HepG2 (cell line): Measurements from ENCODE around the gene NDST1. TPM values are rescaled to one million over a fixed set of nuclear protein-coding genes. Genes with fewer than 3 reads are reported as not detected.
A peak's percentile ranks its signal among the peaks of the same experiment; 100 is the strongest.

ENCODE experiments used
- ATF2 ChIP-seq: sonication (generic); formaldehyde crosslinking; IDR thresholded peaks from 2 replicates; pipeline ENCODE4 v1.4.0; 2020; ENCODE audit warnings: missing genetic modification reagents
- ATM ChIP-seq: fragments of 450-650 bp; IDR thresholded peaks from 2 replicates; pipeline ENCODE4 v1.7.1; 2017; ENCODE audit warnings: mild to moderate bottlenecking, borderline replicate concordance
- LBX2 ChIP-seq: sonication (generic); formaldehyde crosslinking; IDR thresholded peaks from 2 replicates; pipeline ENCODE4 v1.5.0; 2020; ENCODE audit warnings: missing genetic modification reagents, mild to moderate bottlenecking, borderline replicate concordance
- NFE2L1 ChIP-seq: sonication (generic); formaldehyde crosslinking; IDR thresholded peaks from 2 replicates; pipeline ENCODE4 v1.4.0; 2020; ENCODE audit warnings: missing genetic modification reagents, mild to moderate bottlenecking, borderline replicate concordance
- PAF1 ChIP-seq: IDR thresholded peaks from 2 replicates; pipeline ENCODE4 v1.6.1; 2016; ENCODE audit warnings: missing genetic modification reagents, missing compliant biosample characterization
- PLRG1 ChIP-seq: fragments of 450-650 bp; conservative IDR thresholded peaks from 2 replicates; pipeline ENCODE4 v1.6.1; 2016
- SNAPC5 ChIP-seq: sonication (generic); formaldehyde crosslinking; IDR thresholded peaks from 2 replicates; pipeline ENCODE4 v1.8.1; 2023; ENCODE audit warnings: mild to moderate bottlenecking, missing genetic modification reagents, borderline replicate concordance
- SRF ChIP-seq: IDR thresholded peaks from 2 replicates; pipeline ENCODE4 v1.6.1; 2011; ENCODE audit warnings: mild to moderate bottlenecking, low read depth, low read length, moderate library complexity
- TRIM24 ChIP-seq: sonication (generic); formaldehyde crosslinking; IDR thresholded peaks from 2 replicates; pipeline ENCODE4 v1.8.0; 2022; ENCODE audit warnings: mild to moderate bottlenecking, missing genetic modification reagents
- ZBTB20 ChIP-seq: sonication (generic); formaldehyde crosslinking; IDR thresholded peaks from 2 replicates; pipeline ENCODE4 v1.8.1; 2023; ENCODE audit warnings: missing genetic modification reagents, low read depth, mild to moderate bottlenecking, borderline replicate concordance
- ZBTB38 ChIP-seq: sonication (generic); formaldehyde crosslinking; IDR thresholded peaks from 2 replicates; pipeline ENCODE4 v1.5.1; 2020; ENCODE audit warnings: mild to moderate bottlenecking, missing genetic modification reagents
- ZBTB46 ChIP-seq: sonication (generic); formaldehyde crosslinking; IDR thresholded peaks from 2 replicates; pipeline ENCODE4 v1.4.0; 2020; ENCODE audit warnings: mild to moderate bottlenecking, missing genetic modification reagents, borderline replicate concordance
- ZC3H4 ChIP-seq: sonication (generic); formaldehyde crosslinking; IDR thresholded peaks from 2 replicates; pipeline ENCODE4 v1.4.0; 2020; ENCODE audit warnings: missing genetic modification reagents, borderline replicate concordance
- ZNF121 ChIP-seq: sonication (generic); formaldehyde crosslinking; IDR thresholded peaks from 2 replicates; pipeline ENCODE4 v1.5.0; 2020; ENCODE audit warnings: mild to moderate bottlenecking, missing genetic modification reagents
- ZNF17 ChIP-seq: sonication (generic); formaldehyde crosslinking; IDR thresholded peaks from 2 replicates; pipeline ENCODE4 v1.5.0; 2020; ENCODE audit warnings: mild to moderate bottlenecking, missing genetic modification reagents
- ZNF253 ChIP-seq: sonication (generic); formaldehyde crosslinking; IDR thresholded peaks from 2 replicates; pipeline ENCODE4 v1.8.0; 2022; ENCODE audit warnings: mild to moderate bottlenecking, missing genetic modification reagents, borderline replicate concordance
- ZNF276 ChIP-seq: sonication (generic); formaldehyde crosslinking; IDR thresholded peaks from 2 replicates; pipeline ENCODE4 v1.4.0; 2020; ENCODE audit warnings: mild to moderate bottlenecking, low read depth, missing genetic modification reagents
- ZNF335 ChIP-seq: sonication (generic); formaldehyde crosslinking; IDR thresholded peaks from 2 replicates; pipeline ENCODE4 v1.4.0; 2020; ENCODE audit warnings: missing genetic modification reagents
- ZNF337 ChIP-seq: sonication (generic); formaldehyde crosslinking; IDR thresholded peaks from 2 replicates; pipeline ENCODE4 v1.5.1; 2020; ENCODE audit warnings: missing genetic modification reagents, low read depth, mild to moderate bottlenecking, borderline replicate concordance
- ZNF547 ChIP-seq: sonication (generic); formaldehyde crosslinking; IDR thresholded peaks from 2 replicates; pipeline ENCODE4 v1.5.1; 2020; ENCODE audit warnings: mild to moderate bottlenecking, missing genetic modification reagents
- ZNF629 ChIP-seq: sonication (generic); formaldehyde crosslinking; conservative IDR thresholded peaks from 2 replicates; pipeline ENCODE4 v1.5.0; 2020; ENCODE audit warnings: missing genetic modification reagents
- polyA plus RNA-seq, 8 experiments: library from polyadenylated mRNA; depleted of rRNA in 3 of 8; stranded (reverse) in 7 of 8; unstranded in 1 of 8; fragments of >200 nt; fragmentation: Illumina TruSeq in 4 of 8; extraction: Trizol in 4 of 8; gene quantifications; 2 replicates each; pipeline versions ENCODE4 v1.2.1 to v1.2.3, GENCODE V29; 2011 to 2016; ENCODE audit warnings: low read depth in 4 of 8, missing spikeins in 1 of 8, mixed read lengths in 1 of 8; ENCODE audit not compliant: insufficient read depth in 1 of 8
- total RNA-seq, 5 experiments: library from RNA; depleted of rRNA; stranded (reverse); fragments of >200 nt; fragmentation: Illumina TruSeq; extraction: Trizol; gene quantifications; 2 replicates each; pipeline ENCODE4 v1.2.3, GENCODE V29; 2016; ENCODE audit warnings: low read depth in 1 of 5

NDST1 gene
- total and polyA plus RNA-seq, 2 of the 13 experiments (the other 11 are each of a cell fraction or from before 2014, with no cell fraction given), result 23.8 to 26.2 TPM

- TF ChIP-seq LBX2 (0 out of 2 replicates have a peak, but pooled peaks have one; percentile 33), ZC3H4 (no peak), SNAPC5 (CRISPR knock-in tag) (no peak), ZNF253 (CRISPR knock-in tag) (no peak), ZNF547 (CRISPR knock-in tag) (no peak), ZNF337 (0 out of 2 replicates have a peak, but pooled peaks have one; percentile 49), ZNF629 (CRISPR knock-in tag) (peak; percentile 94), ZBTB38 (CRISPR knock-in tag) (no peak), PAF1 (CRISPR knock-in tag) (no peak), ATF2 (CRISPR knock-in tag) (peak; percentile 10; the same call in 1 of the 2 replicates), NFE2L1 (CRISPR knock-in tag) (no peak), PLRG1 (no peak), ZNF121 (peak; percentile 99), ZNF335 (CRISPR knock-in tag) (no peak), ZBTB20 (peak; percentile 73; the same call in 1 of the 2 replicates), ZNF276 (CRISPR knock-in tag) (no peak), ZNF17 (CRISPR knock-in tag) (no peak), TRIM24 (no peak), SRF (no peak), ZBTB46 (no peak), ATM (no peak)
Observed at GRCh38 chr5:150517272-150518152, 9.6 kb downstream of the NDST1 start (continued).
